ENCODE measurements around the gene ZNF556.

Gene ZNF556

DNA sequence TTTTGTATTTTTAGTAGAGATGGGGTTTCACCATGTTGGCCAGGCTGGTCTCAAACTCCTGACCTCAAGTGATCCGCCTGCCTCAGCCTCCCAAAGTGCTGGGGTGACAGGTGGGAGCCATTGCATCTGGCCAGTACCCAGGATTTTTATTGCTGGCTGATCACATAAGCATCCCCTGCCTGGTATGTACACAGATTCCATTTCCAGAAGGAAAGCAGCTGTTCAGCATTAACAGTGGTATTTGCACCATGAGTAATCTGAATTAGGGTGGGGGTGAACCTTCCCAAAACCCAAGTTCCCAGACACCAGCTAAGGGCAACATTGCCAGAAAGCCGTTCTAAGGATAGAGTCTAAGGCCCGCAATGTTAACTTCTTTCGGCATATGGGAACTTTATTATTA, 18.5 kb upstream of the ZNF556 start:
- Histone ChIP-seq H3K4me3 (ENCODE audit: low read length) (no peak overlapping the region), H3K36me3 (ENCODE audit: control insufficient read depth, low read length) (peaks cover 43% of the 10 kb centered on the region), H3K4me2 (ENCODE audit: low read length) (no peak overlapping the region), H3K27ac (ENCODE audit: low read depth, low read length) (no peak overlapping the region), H3K79me2 (ENCODE audit: control insufficient read depth, low read length) (peaks cover 24% of the 10 kb centered on the region), H3K27me3 (ENCODE audit: control insufficient read depth, low read length) (no peaks in the 10 kb centered on the region), H4K20me1 (ENCODE audit: control insufficient read depth, insufficient read depth, low read depth, low read length) (no peaks in the 10 kb centered on the region), H3K9me3 (ENCODE audit: control insufficient read depth, insufficient read depth, low read length) (peaks cover 31% of the 10 kb centered on the region), H3F3A (ENCODE audit: control insufficient read depth, insufficient read depth) (no peaks in the 10 kb centered on the region), H3K9me2 (replicated peaks; ENCODE audit: control insufficient read depth, low read length) (no peaks in the 10 kb centered on the region), H3K4me1 (ENCODE audit: control insufficient read depth, low read length) (peaks cover 3% of the 10 kb centered on the region; the same call in 1 of the 2 replicates)
- TF ChIP-seq CTCF (IDR thresholded peaks at IDR 0.05; ENCODE audit: low read depth, low read length, poor library complexity, severe bottlenecking): no peak
- no peak for TF ChIP-seq EZH2phosphoT487 (IDR thresholded peaks at IDR 0.05; ENCODE audit: borderline replicate concordance, low read length)

DNA sequence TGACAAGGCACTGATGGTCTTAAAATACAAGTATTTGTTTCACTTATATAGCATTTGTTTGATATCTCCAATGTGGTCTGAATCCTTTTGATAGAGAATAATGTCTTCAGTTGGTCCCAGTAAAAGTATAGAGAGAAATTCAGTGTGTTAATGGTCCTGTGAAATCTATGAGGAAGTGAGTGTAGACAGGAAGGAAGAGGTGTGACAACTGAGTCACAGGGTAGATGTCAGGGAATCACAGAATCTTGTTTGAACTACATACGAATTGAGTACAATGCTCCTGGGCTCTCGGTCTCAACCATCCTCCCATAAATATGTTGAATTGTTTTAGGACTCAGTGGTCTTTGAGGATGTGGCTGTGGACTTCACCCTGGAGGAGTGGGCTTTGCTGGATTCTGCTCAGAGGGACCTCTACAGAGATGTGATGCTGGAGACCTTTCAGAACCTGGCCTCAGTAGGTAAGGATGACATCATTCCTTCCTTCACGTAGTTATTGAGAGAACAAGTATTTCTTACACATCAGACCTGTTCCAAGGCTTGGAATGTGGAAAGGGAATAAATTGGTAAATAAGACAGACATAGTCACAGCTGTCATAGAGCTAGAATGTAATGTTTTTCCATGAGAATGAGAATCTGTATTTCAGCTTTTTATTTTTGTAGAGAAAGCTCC, 16.7 kb upstream of the ZNF556 start:
- Histone ChIP-seq H3K9me3 (ENCODE audit: control insufficient read depth, insufficient read depth, low read length) (peaks cover 39% of the 10 kb centered on the region), H3K27me3 (ENCODE audit: control insufficient read depth, low read length) (no peaks in the 10 kb centered on the region), H3K36me3 (ENCODE audit: control insufficient read depth, low read length) (peaks cover 56% of the 10 kb centered on the region), H3K4me3 (ENCODE audit: low read length) (no peak overlapping the region), H3F3A (ENCODE audit: control insufficient read depth, insufficient read depth) (no peaks in the 10 kb centered on the region), H3K27ac (ENCODE audit: low read depth, low read length) (no peak overlapping the region), H3K9me2 (replicated peaks; ENCODE audit: control insufficient read depth, low read length) (no peaks in the 10 kb centered on the region), H3K4me2 (ENCODE audit: low read length) (no peak overlapping the region), H3K79me2 (ENCODE audit: control insufficient read depth, low read length) (peaks cover 14% of the 10 kb centered on the region), H4K20me1 (ENCODE audit: control insufficient read depth, insufficient read depth, low read depth, low read length) (no peaks in the 10 kb centered on the region), H3K4me1 (ENCODE audit: control insufficient read depth, low read length) (peaks cover under 1% of the 10 kb centered on the region; the same call in 1 of the 2 replicates)
- TF ChIP-seq CTCF (IDR thresholded peaks at IDR 0.05; ENCODE audit: low read depth, low read length, poor library complexity, severe bottlenecking) (no peak), EZH2phosphoT487 (IDR thresholded peaks at IDR 0.05; ENCODE audit: borderline replicate concordance, low read length) (no peak)

DNA sequence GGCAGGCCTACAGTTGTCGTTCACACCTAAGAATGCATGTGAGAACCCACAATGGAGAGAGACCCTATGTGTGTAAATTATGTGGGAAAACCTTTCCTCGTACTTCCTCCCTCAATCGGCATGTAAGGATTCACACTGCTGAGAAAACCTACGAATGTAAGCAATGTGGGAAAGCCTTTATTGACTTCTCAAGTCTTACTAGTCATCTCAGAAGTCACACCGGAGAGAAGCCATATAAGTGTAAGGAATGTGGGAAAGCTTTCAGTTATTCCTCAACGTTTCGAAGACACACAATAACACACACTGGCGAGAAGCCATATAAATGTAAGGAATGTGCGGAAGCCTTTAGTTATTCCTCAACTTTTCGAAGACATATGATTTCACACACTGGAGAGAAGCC, 14.5 kb upstream of the ZNF556 start:
- peaks cover 56% of the 10 kb centered on the region for H3K36me3 ChIP-seq (ENCODE audit: control insufficient read depth, low read length)
- peaks cover 39% of the 10 kb centered on the region for H3K9me3 ChIP-seq (ENCODE audit: control insufficient read depth, insufficient read depth, low read length)

More for the DNA sequence above, 14.5 kb upstream of the ZNF556 start:
- H3K9me2 ChIP-seq (replicated peaks; ENCODE audit: control insufficient read depth, low read length): no peaks in the 10 kb centered on the region
- H4K20me1 ChIP-seq (ENCODE audit: control insufficient read depth, insufficient read depth, low read depth, low read length): no peaks in the 10 kb centered on the region
- TF ChIP-seq CTCF (IDR thresholded peaks at IDR 0.05; ENCODE audit: low read depth, low read length, poor library complexity, severe bottlenecking) (no peak), EZH2phosphoT487 (IDR thresholded peaks at IDR 0.05; ENCODE audit: borderline replicate concordance, low read length) (no peak)
- H3K4me1 ChIP-seq (ENCODE audit: control insufficient read depth, low read length): no peaks in the 10 kb centered on the region
- no peaks in the 10 kb centered on the region for H3F3A ChIP-seq (ENCODE audit: control insufficient read depth, insufficient read depth)
- H3K4me3 ChIP-seq (ENCODE audit: low read length): no peak overlapping the region
- no peaks in the 10 kb centered on the region for H3K27me3 ChIP-seq (ENCODE audit: control insufficient read depth, low read length)
- H3K4me2 ChIP-seq (ENCODE audit: low read length): no peak overlapping the region
- no peak overlapping the region for H3K27ac ChIP-seq (ENCODE audit: low read depth, low read length)
- peaks cover 7% of the 10 kb centered on the region for H3K79me2 ChIP-seq (ENCODE audit: control insufficient read depth, low read length)
